Fibroblast of lung (primary cell): ENCODE results near the gene ANKRD27. TPM values are rescaled to one million over a fixed set of nuclear protein-coding genes. Genes with fewer than 3 reads are reported as not detected.

ENCODE experiments used
- DNase-seq, 2 donors: peaks; one replicate each; pipeline versions ENCODE4 v3.0.0 to v3.0.0-alpha.2; 2010; ENCODE audit warnings: low read depth in 2 of 2
- H2AFZ ChIP-seq: 2 replicates; pipeline ENCODE4 v1.5.1; 2012; ENCODE audit warnings: low read length, control low read depth, inconsistent platforms
- H3K27ac ChIP-seq: 2 replicates; pipeline ENCODE4 v1.5.1; 2011; ENCODE audit warnings: low read length, control low read depth; ENCODE audit not compliant: insufficient read depth
- H3K27me3 ChIP-seq: 2 replicates; pipeline ENCODE4 v1.5.1; 2011; ENCODE audit warnings: mild to moderate bottlenecking, low read length; ENCODE audit not compliant: control insufficient read depth, insufficient read depth
- H3K36me3 ChIP-seq: 2 replicates; pipeline ENCODE4 v1.5.1; 2011; ENCODE audit warnings: low read length; ENCODE audit not compliant: control insufficient read depth, insufficient read depth
- H3K4me1 ChIP-seq: 2 replicates; pipeline ENCODE4 v1.5.1; 2011; ENCODE audit warnings: low read length; ENCODE audit not compliant: control insufficient read depth, insufficient read depth; ENCODE audit errors: extremely low read depth
- H3K4me2 ChIP-seq: 2 replicates; pipeline ENCODE4 v1.5.1; 2011; ENCODE audit warnings: low read length, control low read depth; ENCODE audit not compliant: insufficient read depth; ENCODE audit errors: extremely low read depth
- H3K4me3 ChIP-seq, 4 experiments: fragments of 200-600 bp in 1 of 4; sonication (generic) in 1 of 4; replicated peaks in 1 of 4; 2 replicates each; pipeline ENCODE4 v1.5.1; 2011 to 2016; ENCODE audit warnings: low read length in 4 of 4, low read depth in 3 of 4, mild to moderate bottlenecking in 3 of 4, control low read depth in 2 of 4, inconsistent platforms in 1 of 4, mixed read lengths in 1 of 4; ENCODE audit not compliant: insufficient read depth in 1 of 4; ENCODE audit errors: control extremely low read depth in 1 of 4
- H3K79me2 ChIP-seq: 2 replicates; pipeline ENCODE4 v1.5.1; 2012; ENCODE audit warnings: mild to moderate bottlenecking, low read length, inconsistent platforms; ENCODE audit not compliant: control insufficient read depth, insufficient read depth
- H3K9ac ChIP-seq: 2 replicates; pipeline ENCODE4 v1.5.1; 2011; ENCODE audit warnings: mild to moderate bottlenecking, low read length, control low read depth; ENCODE audit not compliant: insufficient read depth
- H3K9me3 ChIP-seq: 2 replicates; pipeline ENCODE4 v1.5.1; 2012; ENCODE audit warnings: low read depth, low read length; ENCODE audit not compliant: control insufficient read depth, insufficient read depth
- H4K20me1 ChIP-seq: 2 replicates; pipeline ENCODE4 v1.5.1; 2011; ENCODE audit warnings: low read length; ENCODE audit not compliant: control insufficient read depth, insufficient read depth; ENCODE audit errors: extremely low read depth
- CTCF ChIP-seq, 2 donors: IDR thresholded peaks in 1 of 2; conservative IDR thresholded peaks in 1 of 2; 1 replicate in 1 of 2; 2 replicates in 1 of 2; pipeline ENCODE4 v1.5.1; 2011 to 2012; ENCODE audit warnings: low read length in 2 of 2, control low read depth in 1 of 2, inconsistent platforms in 1 of 2, low read depth in 1 of 2, mild to moderate bottlenecking in 1 of 2
- EZH2 ChIP-seq: IDR thresholded peaks from 2 replicates; pipeline ENCODE4 v1.5.1; 2012; ENCODE audit warnings: low read length, control low read depth, mild to moderate bottlenecking; ENCODE audit errors: missing control alignments
- polyA plus RNA-seq, 2 donors: library from polyadenylated mRNA; depleted of rRNA in 1 of 2; stranded (reverse) in 1 of 2; unstranded in 1 of 2; fragments of >200 nt; gene quantifications; 2 replicates each; pipeline ENCODE4 v1.2.1, GENCODE V29; 2011 to 2012; ENCODE audit warnings: missing spikeins in 1 of 2
- total RNA-seq: library from RNA; depleted of rRNA; stranded (reverse); fragments of >200 nt; gene quantifications from 2 replicates; pipeline ENCODE4 v1.2.1, GENCODE V29; 2014

Gene ANKRD27
- total and polyA plus RNA-seq, 2 donors (not counting 1 experiment from before 2014, with no cell fraction given): 29.7 to 38.3 TPM

GRCh38 chr19:32646556-32646955 lies 28.4 kb downstream of the ANKRD27 start:
- no peaks in the 10 kb centered on the region for H4K20me1 ChIP-seq
- no peak for TF ChIP-seq CTCF (conservative IDR thresholded peaks at IDR 0.05 in 1 of 2, IDR thresholded peaks at IDR 0.05 in 1 of 2; ENCODE audit: low read depth in 1 of 2, low read length in 2 of 2)
- TF ChIP-seq EZH2: no peak
- H3K27ac ChIP-seq: no peak overlapping the region
- H3K79me2 ChIP-seq: no peaks in the 10 kb centered on the region
- no peak overlapping the region for H3K4me2 ChIP-seq
- no peak overlapping the region for H2AFZ ChIP-seq
- H3K36me3 ChIP-seq: peaks cover 12% of the 10 kb centered on the region
- H3K27me3 ChIP-seq: no peaks in the 10 kb centered on the region
- no peak overlapping the region for H3K4me3 ChIP-seq
- no peak overlapping the region for H3K9ac ChIP-seq
- no peaks in the 10 kb centered on the region for H3K9me3 ChIP-seq
- no peaks in the 10 kb centered on the region for H3K4me1 ChIP-seq
- no peak for DNase-seq

GRCh38 chr19:32642771-32643170 lies 32.2 kb downstream of the ANKRD27 start:
- no peak overlapping the region for H3K4me3 ChIP-seq
- H3K27me3 ChIP-seq: no peaks in the 10 kb centered on the region
- no peaks in the 10 kb centered on the region for H3K9me3 ChIP-seq
- H2AFZ ChIP-seq: no peak overlapping the region
- TF ChIP-seq CTCF (conservative IDR thresholded peaks at IDR 0.05 in 1 of 2, IDR thresholded peaks at IDR 0.05 in 1 of 2; ENCODE audit: low read depth in 1 of 2, low read length in 2 of 2) (no peak), EZH2 (no peak)
- no peak overlapping the region for H3K9ac ChIP-seq
- peaks cover 16% of the 10 kb centered on the region for H3K36me3 ChIP-seq
- H4K20me1 ChIP-seq: no peaks in the 10 kb centered on the region
- H3K27ac ChIP-seq: no peak overlapping the region
- H3K4me1 ChIP-seq: no peaks in the 10 kb centered on the region
- DNase-seq: no peak
- H3K4me2 ChIP-seq: no peak overlapping the region
- H3K79me2 ChIP-seq: no peaks in the 10 kb centered on the region

- Histone ChIP-seq H3K9ac (no peak overlapping the region), H3K9me3 (no peaks in the 10 kb centered on the region), H3K4me1 (no peaks in the 10 kb centered on the region), H3K36me3 (peaks cover 15% of the 10 kb centered on the region), H3K27ac (no peak overlapping the region), H3K4me2 (no peak overlapping the region), H2AFZ (no peak overlapping the region), H4K20me1 (no peaks in the 10 kb centered on the region), H3K27me3 (no peaks in the 10 kb centered on the region), H3K4me3 (no peak overlapping the region), H3K79me2 (no peaks in the 10 kb centered on the region)
- no peak for DNase-seq
- TF ChIP-seq EZH2 (no peak), CTCF (conservative IDR thresholded peaks at IDR 0.05 in 1 of 2, IDR thresholded peaks at IDR 0.05 in 1 of 2; ENCODE audit: low read depth in 1 of 2, low read length in 2 of 2) (no peak)
Measured at GRCh38 chr19:32638625-32639024, 36.4 kb downstream of the ANKRD27 start.
